GM19452 (cell line): ENCODE measurements around the gene DNTT.

Experiments used
- ATAC-seq: cut with Tn5 transposase; IDR thresholded peaks from one replicate; pipeline ENCODE4 v1.9.1; 2021; ENCODE audit not compliant: unreplicated experiment

The DNTT gene

DNA sequence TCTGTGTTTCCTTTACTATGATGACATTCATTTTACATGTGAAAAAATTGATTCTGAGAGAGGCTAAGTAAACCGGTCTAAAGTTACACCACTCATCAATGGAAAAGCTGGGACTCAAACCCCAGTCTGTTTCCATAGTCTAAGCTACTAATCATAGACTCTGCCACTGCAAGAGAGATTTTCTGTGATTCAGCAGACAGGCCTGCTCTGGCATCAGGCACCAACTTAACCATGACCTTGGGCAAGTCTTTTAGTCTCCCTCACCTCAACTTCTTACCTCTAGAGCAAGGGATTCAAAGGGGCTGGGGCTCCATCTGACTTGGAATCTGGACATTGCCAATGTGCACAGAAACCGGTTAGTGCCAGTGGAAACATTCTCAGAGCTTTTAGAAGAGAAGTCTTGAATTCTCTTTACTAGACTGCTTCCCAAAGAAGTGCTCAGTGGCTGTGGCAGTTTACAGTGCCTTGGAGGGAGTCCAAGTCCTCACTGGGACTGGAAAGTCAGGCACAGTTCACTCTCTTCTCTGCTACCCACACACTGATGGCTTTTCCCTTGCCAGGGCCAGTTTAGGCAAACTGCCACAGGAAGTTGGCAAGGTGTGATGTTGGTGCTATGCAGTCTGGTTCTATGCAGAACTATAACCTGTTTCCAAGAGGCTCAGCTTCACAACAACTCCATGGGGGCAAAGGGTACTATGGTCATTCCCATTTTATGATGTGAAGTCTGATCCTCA, 28.4 kb upstream of the DNTT start:
- ATAC-seq, result no peak

GRCh38 chr10:96276426-96276825, 27.8 kb upstream of the DNTT start:
- no peak for ATAC-seq

- ATAC-seq, result no peak
Measured at GRCh38 chr10:96276831-96277230, 27.4 kb upstream of the DNTT start.

DNA sequence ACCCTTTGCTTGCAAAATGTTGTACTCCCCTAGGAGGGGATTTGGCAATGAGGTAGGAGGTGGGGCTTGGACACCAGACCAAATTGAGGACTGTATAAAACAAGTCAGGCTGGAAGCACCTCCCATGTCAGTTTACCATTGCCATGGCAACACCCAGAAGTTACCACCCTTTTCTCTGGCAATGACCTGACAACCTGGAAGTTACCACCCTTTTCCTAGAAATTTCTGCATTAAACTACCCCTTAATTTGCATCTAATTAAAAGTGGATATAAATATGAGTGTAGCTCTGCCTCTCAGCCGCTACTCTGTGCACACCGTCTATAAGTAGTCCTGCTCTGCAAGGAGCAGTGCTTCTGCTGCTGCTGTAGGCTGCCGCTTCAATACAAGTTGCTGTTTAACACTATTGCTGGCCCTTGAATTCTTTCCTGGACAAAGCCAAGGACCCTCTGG, 25.0 kb upstream of the DNTT start:
- ATAC-seq, result no peak

DNA sequence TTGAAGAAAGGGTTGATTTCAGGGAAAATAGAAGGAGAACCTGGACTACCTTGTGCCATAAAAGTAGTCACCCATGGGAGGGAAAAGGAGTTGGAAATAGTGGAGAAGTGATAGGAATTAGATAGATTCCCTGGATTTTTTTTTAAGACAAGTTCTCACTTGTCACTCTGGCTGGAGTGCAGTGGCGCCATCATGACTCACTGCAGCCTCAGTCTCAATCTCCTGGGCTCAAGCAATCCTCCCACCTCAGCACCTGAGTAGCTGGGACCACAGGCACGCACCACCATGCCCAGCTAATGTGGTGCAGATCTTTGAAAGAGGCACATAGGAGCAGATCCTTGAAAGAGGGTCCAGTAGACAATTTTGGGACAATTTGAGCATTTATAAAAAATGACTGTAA, 23.4 kb upstream of the DNTT start:
- ATAC-seq, result no peak

DNA sequence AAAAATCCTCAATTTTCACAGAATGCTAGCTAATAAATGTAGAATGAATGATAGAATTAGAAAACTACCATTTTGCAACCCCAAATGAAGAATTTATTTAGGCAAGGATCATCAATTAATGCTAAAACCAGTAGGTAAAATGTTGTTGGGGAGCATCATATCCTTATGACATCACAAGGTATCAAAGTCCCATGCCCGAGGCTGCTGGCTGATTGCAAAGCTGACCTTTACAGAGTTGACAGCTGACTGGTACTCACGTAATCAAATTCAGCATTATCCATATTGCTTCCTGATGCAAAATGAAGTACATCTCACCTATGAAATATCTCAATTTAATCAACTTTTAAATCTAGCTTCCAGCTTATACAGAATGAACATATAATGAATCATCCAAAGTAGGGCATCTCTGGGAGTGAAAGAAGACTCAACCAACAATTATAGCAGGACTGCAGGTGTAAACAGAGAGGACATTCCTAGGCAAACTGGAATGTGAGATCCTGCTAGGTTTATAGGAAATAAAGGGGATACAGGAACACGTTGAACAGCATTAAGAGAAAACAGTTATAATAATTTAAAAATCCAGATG, 22.7 kb upstream of the DNTT start:
- ATAC-seq, result no peak

GRCh38 chr10:96283351-96283750, 20.9 kb upstream of the DNTT start:
- ATAC-seq, result no peak

DNA sequence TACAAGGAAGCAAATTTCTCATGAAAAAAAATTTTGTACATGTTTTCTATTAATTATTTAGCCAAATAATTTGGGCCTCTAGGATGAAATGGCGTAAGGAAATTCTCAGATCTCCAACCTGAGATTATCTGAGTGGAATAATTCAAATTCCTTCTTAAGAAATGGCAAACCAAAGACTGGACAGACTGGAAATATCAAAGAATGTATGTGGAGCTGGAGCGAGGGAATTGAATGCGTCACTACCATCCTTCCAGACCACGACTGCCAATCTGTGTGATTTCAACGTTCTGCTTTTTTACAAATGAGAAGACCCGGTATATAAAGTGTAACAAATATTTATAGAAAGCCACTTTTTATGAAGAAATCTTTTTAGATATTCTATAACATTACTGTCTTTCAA, 20.5 kb upstream of the DNTT start:
- no peak for ATAC-seq

- no peak for ATAC-seq
Measured at GRCh38 chr10:96285331-96285752, 18.9 kb upstream of the DNTT start.

DNA sequence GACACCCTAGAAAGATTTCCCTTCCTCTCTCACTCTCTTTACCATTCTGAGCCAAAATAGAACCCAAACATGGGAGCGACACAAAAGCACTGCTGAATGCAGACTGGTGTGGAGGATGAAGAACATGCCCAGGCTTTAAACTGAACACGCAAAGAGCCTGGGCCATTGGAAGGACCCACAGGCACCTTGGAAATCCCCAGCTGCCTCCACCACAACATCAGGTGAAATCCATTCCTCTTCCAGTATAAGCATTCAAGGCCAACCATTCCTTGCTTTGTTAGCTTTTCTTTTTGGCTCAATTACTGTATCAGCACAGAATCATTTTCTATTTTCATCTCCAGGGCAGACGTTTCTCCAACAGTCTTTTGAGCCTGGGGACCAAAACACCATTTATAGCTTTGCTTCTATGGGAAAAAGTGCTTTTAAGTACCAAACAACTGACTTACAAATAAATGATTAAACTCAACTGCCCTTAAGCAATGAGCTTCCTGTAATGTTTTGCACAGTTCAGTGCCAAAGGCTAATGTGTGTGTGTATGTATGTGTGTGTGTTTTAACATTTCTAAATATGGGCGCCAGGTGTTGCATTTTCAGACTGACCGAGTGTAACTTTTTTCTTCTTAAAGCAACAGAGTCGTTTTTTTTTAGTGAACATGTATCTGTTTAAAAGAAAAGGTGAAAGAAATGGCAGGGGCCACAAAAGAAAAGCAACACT, 16.7 kb upstream of the DNTT start:
- peak; percentile 60 for ATAC-seq

DNA sequence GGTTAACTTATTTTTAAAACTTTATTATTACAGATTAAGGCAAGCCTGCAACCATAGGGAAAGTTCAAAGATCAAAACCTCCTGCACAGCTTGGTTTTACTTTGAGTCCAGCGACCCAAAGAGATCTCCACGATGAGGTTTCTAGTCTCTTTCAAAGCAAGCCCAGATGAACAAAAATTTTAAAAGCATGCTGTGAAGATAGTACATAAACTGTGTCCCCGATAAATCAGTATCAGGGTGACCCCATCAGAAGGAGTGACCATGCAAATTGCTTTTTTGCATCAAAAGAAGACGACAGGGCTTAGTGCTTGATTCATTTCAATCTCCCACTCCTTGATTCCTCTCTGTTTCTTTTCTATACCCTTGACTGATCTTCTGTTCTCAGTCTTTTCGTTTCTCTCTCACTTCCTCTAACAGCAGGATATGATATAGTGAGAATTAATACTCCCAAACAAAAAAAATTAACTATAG, 16.0 kb upstream of the DNTT start:
- peak; percentile 55 for ATAC-seq

DNA sequence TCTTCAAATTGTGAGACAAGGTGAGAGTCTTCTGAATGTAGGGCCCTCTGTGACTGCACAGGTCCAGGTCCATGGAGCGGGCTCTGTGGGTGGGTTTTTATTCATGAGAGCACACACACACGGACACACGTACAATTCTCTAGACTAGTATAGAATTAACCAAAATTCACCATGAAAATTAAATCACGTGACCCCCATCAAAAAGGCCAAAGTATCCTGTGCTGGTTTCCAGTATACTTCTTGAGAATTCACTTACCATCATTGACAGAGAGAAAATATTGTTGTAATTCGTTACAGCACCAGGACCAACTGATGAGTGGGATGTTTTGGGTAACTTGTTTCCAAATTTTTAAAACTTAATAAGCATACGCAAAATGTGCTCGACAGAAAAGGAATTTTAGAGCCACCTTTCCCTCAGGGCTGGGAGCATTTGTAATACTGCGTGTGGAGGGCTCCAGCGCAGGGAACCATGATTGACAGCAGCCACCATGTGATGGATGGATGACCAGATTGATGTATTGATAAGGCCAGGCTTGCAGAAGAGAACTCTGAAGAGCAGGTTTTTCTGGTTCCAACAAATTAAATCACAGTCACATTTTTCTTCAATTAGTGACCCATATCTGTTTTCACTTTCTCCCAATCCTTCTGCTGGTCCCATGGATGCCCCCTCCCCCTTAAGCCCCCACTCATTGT, 14.9 kb upstream of the DNTT start:
- ATAC-seq, result no peak

- ATAC-seq, result no peak
Measured at GRCh38 chr10:96290368-96291133, 13.7 kb upstream of the DNTT start.

DNA sequence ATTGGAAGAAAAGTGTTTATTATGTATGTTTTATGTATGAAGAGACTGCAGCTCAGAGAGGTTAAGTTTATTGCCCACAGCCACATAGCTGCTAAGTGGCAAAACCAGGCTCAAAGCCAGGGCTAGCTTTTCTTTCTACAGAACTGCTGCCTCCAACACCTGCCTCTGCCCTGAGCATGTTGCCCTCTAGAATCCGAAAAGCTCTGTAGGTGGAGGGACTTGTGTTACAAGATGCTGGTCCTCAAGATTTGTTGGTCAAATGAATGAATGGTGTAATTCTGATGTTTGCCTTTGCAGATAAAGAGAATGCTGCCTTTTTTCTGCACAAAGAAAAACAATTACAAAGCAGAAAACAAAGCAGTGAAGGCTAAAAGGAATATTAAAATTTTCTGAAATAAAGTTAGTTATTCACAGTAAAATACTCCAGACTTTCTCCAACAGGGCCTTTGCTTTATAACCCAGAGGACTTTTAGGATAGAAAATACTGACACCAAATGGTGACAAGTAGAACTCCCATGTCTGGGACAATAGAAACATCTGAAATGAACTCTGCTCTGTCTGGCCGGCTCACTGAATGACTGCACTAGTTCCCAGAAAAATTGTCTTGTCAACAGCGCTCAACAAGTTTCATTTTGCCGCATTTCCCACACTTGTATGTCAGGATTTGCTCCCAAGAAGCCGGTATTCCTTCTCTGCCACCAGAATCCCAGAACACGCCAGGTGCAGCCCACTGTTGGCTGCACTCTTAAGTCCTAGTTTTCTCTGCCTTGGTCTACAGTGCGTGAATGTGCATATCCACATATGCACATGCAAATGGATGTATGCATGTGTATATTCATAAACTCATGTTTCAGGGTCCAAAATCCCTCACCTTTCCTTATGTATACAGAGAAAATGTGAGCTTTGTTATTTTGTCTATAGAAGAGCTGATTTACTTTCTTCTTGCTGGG, 11.0 kb upstream of the DNTT start:
- no peak for ATAC-seq

GRCh38 chr10:96295475-96295874, 8.8 kb upstream of the DNTT start:
- ATAC-seq, result no peak

DNA sequence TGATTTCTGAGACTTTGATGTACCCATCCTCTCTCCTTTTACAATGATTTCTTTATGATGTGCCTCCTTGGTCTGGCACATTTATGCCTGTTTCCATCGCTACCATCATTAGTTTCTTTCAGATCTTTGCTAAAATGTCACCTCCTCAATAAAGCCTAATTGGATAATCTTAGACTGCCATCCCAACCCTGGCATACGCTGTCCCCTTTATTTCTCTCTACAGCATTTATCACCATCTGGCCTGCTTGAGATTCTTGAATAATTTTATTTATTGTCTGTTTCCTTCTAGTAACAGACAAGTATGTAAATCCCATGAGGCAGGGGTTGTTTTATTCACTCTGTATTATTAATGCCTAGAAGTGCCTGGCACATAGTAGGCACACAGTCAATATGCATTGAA, 6.7 kb upstream of the DNTT start:
- no peak for ATAC-seq

- ATAC-seq, result no peak
Measured at GRCh38 chr10:96298362-96298761, 5.9 kb upstream of the DNTT start.

GRCh38 chr10:96299383-96299782, 4.9 kb upstream of the DNTT start:
- no peak for ATAC-seq

DNA sequence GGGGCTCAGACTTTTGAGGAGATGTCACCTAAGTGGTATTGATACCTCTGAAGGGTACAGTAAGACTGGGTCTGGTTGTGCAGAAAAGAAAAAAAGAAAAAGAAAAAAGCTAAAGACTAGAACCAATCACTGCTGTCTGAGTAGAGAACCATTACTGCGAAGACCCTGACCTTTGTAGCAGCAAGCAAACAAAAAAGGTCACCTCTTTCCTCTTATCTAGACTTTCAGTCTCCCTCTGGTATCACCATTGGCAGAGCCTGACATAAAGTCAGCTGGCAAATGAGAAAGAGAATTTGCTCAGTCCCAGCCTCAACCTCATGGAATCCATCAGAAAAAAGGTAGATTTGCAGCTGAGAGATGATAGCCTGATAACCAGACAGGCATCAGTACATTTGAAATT, 2.6 kb upstream of the DNTT start:
- ATAC-seq, result no peak

DNA sequence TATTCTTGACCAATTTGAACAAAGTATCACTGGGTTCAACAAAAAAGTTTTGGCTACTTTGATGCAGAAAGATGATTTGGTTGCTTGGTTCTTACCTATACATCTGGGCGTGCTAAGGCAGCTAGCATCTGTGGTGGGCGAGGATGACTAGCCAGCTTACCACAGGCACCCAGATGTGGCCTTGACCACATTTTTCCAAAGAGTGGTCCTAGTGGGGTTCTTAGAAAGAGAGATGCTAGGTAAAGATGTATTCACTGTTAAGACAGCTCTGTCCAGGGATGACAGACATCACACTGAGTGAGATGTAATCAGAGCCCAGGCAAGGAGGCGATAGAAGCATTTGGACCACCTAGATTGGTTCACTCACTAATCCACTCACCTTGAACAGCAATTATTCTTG, 785 bp downstream of the DNTT start:
- no peak for ATAC-seq
